Stimulated activated CD4-positive, alpha-beta T cell treated with anti-CD3 and anti-CD28 coated beads, Interleukin-2, amount 100 ng/mL, for 4 hours (primary cell): ENCODE results near the gene KRTAP2-2.
"Not testable (repeated sequence)": the region's sequence is repeated elsewhere in the genome, so short reads cannot be mapped to it uniquely, and the experiment has no call there.

Experiments
- DNase-seq: peaks from one replicate; pipeline ENCODE4 v3.0.0-alpha.2; 2020; ENCODE audit warnings: low read depth

KRTAP2-2 gene, protein sequence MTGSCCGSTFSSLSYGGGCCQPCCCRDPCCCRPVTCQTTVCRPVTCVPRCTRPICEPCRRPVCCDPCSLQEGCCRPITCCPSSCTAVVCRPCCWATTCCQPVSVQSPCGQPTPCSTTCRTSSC

DNA sequence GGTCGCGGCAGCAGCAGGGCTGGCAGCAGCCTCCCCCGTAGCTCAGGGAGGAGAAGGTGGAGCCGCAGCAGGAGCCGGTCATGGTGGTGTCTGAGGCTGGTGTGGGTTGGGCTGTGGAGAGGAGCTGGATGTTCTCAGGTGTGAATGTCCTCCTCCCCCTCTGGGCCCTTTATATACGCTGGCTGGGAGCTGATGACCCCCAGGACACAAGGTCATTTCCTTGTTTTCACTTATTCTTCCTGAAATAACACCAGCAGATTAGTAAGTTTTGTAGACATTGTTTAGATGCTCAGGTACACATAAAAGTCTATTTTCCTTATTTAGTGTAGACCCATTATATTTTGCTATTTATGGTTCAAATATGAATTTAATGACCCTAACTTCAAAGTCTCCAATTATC, at the start of gene KRTAP2-2:
TSS of gene KRTAP2-2 (minus strand) at position 101 of the 400 bp plus-strand sequence. CDS start at position 82, 19 bp downstream.
- DNase-seq: not testable (repeated sequence)

DNA sequence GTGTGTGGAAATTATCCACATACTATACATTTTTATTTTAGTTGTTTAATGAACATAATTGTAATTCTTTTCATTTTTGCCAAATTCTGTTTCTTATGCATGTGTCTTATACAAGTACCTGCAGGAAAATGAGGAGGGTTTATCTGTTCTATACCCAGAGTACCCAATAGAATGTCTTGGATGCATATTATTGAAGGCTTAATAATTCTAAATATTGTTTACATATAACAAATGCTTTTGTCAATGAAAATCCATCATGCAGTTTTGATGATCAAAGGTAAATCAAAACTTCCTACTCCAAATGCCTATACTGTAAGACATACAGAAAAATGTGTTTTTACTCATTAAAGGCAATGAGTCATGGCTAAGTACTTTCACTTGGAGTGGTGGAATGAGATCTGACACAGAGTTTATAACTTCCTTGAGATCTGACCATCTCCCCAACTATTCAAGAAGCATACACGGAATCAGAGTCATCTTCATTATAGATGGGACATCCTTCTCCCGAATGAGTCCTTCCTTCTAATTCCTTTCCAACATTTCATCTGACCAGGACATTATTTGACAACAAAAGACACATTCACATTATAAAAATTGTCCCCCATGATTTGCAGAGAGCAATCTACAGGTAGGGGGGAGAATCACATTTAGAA, 49.5 kb upstream of the KRTAP2-2 start:
- not testable (repeated sequence) for DNase-seq

DNA sequence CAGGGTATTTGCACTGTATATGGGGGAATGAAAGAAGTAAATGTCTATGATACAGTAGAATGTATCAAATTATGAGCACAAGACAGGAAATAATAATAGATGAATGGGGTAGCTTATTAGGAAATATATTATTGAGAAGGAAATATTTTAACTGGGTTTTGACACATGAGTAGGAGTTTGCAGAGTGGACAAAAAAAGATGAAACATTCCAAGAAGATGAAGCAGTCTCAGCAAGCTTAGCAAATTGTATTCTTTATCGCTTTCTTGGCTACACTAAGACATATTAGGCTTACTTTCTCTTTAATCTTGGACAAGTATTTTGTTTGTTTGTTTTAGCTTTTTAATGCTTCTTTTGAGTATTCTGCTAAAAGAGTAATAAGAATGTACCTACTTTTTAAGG, 48.9 kb upstream of the KRTAP2-2 start:
- no peak for DNase-seq

DNA sequence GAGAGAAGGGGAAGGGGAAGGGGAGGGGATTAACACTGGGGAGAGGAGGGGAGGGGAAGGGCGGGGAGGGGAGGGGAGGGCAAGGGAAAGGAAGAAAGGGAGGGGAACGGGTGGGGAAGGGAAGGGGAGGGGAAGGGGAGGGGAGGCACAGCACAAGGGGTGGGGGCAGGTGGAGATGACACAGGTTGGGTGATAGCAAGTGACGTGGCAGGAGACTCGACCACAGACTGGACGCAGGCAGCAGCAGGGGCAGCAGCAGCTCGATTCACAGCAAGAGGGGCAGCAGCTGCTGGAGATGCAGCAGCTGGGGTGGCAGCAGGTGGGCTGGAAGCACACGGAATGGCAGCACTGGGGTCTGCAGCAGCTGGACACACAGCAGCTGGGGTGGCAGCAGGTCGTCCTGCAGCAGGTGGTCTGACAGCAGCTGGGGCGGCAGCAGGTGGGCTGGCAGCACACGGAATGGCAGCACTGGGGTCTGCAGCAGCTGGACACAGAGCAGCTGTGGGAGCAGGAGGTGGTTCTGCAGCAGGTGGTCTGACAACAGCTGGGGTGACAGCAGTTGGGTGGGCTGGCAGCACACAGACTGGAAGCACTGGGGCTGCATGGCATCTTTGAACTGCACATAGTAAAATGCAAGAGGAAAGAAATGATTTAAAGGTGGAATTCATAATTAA, 46.7 kb upstream of the KRTAP2-2 start, which contains the start of gene KRTAP4-16:
TSS of gene KRTAP4-16 (minus strand) at position 624 of the 674 bp plus-strand sequence. CDS start at position 624, 0 bp downstream.
- DNase-seq: no peak

DNA sequence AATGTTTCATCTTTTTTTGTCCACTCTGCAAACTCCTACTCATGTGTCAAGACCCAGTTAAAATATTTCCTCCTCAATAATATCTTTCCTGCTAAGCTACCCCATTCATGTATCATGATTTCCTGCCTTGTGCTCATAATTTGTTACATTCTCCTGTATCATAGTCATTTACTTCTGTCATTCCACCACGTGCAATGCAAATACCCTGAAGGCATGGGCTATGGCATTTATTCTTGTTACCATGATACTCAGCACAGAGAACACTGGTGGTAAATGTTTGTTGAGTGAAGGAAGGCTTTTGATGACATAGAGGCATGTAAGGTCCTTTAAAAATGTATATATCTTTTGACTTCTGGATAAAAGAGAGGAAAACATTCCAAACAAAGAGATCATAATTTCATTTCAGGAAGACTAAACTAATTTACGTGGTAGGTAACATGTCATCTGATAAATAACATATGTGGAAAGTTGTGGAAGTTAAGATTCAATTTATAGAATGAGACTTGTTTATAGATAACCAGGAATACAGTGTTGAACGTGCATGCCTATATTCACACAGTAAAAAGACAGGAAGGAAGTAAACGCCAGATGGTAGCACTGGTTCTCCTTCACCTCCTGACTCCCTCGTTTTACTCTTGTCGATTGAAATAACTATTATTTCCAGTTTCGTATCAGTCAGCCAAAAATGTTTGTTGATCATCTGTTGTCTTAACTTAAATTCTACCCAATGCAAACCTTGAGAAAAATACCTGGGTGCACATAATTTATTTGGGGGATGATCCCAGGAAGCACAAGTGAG, 44.9 kb upstream of the KRTAP2-2 start:
- DNase-seq: not testable (repeated sequence)

DNA sequence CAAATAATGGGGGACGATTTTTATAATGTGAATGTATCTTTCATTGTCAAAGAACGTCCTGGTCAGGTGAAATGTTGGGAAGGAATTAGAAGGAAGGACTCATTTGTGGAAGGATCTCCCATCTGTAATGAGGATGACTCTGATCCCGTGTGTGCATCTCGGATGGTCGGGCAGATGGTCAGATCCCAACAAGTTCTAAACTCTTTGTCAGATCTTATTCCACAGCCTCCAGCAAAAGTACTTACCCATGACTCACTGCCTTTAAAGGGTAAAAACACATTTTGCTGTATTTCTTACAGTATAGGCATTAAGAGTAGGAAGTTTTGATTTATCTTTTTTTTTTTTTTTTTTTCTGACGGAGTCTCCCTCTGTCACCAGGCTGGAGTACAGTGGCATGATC, 43.5 kb upstream of the KRTAP2-2 start:
- DNase-seq: no peak

DNA sequence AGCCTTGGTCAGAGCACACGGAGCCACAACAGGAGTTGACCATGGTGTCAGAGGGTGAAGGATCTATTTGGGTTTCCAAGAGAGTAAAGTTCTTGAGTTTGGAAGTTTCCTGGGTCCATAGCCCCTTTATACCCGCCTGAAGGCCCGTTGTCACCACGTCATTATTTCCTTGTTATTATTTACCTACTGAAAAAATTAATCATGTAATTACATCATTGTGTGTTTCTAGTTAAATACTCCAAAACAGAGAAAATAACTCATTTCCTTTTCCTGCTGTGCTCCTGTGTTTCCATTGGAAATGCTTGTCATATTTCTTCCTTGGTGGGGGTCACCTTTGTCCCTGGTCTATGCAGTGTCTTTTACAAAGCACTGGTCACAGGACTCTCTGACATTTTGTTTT, 43.0 kb upstream of the KRTAP2-2 start, which contains the start of gene KRTAP4-8:
TSS of gene KRTAP4-8 (minus strand) at position 101 of the 400 bp plus-strand sequence. CDS start at position 43, 58 bp downstream.
- no peak for DNase-seq

DNA sequence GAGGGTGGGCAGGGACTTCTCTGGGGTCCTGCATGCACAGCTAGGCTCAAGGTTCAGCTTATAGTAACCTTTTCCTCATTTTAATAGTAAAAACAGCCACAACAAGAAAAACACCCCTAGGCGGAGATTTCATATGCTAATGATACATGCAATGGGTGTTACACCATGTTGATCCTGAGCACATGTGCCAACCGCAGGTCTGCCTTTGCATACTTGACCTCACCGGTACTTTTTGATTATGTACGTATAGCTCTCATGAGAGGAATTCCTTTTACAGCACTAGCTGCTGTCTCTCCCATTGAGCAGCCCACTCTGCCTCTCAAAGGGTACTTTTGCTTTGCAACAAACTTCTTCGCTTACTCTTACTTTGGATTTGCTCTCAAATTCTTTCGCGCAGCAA, 41.0 kb upstream of the KRTAP2-2 start:
- no peak for DNase-seq

DNA sequence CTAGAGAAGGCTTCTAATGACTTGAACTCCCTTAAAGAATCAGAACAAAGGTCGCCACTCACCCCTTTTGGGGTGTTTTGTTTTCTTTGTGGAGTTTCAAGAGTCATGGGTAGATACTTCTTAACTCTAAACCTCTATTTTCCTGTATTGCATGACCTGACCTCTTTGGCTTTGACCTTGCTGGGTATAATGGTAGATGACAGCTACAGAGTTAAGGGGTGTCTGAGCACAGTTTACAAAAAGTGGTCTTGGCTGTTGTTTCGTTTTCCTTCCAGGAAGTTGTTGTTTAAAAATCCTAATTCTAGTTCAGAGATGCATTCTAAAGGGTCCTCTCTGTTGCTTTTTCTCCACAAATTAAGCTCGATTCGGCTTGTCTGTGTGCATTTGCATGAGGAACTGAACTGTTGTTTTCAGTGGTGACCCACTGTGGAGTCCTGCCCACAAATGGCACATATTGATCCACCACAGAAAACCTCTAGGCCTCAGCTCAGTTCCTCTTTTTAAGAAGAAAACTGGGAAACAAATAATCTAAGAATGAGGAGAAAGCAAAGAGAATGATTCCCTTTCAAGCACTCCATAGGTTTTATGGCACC, 33.8 kb upstream of the KRTAP2-2 start:
- not testable (repeated sequence) for DNase-seq

DNA sequence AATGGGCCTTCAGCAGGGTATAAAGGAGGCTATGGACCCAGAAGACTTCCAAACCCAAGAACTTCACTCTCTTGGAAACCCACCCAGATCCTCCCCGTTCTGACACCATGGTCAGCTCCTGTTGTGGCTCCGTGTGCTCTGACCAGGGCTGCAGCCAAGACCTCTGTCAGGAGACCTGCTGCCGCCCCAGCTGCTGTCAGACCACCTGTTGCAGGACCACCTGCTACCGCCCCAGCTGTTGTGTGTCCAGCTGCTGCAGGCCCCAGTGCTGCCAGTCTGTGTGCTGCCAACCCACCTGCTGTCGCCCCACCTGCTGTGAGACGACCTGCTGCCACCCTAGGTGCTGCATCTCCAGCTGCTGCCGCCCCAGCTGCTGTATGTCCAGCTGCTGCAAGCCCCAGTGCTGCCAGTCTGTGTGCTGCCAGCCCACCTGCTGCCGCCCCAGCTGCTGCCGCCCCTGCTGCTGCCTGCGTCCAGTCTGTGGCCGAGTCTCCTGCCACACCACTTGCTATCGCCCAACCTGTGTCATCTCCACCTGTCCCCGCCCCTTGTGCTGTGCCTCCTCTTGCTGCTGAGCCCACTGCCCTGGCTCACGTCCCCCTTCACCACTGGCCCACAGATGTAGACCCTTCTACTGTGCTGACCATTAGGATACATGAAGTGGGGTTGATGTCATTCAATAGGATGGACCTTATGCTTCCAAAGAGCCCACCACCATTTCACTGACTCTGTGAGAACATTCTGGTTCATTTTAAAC, 29.2 kb upstream of the KRTAP2-2 start, which contains the start of gene KRTAP4-7:
TSS of gene KRTAP4-7 (plus strand) at position 51 of the 757 bp plus-strand sequence. CDS start at position 108, 57 bp downstream.
- not testable (repeated sequence) for DNase-seq

DNA sequence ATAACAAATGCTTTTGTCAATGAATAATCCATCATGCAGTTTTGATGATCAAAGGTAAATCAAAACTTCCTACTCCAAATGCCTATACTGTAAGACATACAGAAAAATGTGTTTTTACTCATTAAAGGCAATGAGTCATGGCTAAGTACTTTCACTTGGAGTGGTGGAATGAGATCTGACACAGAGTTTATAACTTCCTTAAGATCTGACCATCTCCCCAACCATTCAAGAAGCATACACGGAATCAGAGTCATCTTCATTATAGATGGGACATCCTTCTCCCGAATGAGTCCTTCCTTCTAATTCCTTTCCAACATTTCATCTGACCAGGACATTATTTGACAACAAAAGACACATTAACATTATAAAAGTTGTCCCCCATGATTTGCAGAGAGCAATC, 28.4 kb upstream of the KRTAP2-2 start:
- DNase-seq: not testable (repeated sequence)

DNA sequence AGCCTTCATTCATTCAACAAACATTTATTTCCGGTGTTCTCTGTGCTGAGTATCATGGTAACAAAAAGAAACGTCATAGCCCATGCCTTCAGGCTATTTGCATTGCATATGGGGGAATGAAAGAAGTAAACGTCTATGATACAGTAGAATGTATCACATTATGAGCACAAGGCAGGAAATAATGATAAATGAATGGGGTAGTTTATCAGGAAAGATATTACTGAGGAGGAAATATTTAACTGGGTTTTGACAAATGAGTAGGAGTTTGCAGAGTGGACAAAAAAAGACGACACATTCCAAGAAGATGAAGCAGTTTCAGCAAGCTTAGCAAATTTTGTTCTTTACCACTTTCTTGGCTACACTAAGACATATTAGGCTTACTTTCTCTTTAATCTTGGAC, 27.6 kb upstream of the KRTAP2-2 start:
- no peak for DNase-seq

DNA sequence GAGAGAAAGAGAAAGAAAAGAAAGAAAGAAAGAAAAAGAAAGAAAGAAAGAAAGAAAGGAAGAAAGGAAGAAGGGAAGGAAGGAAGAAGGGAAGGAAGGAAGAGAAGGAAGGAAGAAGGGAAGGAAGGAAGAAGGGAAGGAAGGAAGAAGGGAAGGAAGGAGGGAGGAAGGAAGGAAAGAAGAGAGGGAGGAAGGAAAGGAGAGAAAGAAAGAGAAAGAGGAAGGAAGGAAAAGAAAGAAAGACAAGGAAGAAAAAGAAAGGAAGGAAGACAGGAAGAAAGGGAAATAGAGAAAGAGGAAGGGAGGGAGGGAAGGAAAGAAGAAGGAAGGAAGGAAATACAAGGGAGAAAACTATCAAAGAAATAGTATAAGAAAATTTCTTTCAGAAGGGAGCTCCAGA, 21.8 kb upstream of the KRTAP2-2 start:
- DNase-seq: no peak

DNA sequence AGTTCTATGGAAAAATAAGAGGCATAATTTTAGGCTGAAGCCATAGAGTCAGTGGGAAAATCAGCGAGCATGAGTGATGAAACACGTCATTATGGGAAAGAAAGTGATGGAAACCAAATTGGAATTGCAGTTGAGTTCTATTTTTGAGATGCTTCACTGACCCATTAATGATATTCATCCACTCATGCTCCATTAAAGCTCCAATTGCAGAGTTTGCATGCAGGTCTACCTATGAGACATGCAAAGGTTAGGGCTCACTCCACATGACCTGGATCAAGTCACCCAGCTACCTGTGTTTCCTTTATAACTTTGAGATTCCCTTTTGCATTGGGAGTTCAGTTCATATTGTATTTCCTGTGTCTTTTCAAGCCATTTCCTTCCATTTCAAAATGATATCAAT, 18.6 kb upstream of the KRTAP2-2 start:
- no peak for DNase-seq

DNA sequence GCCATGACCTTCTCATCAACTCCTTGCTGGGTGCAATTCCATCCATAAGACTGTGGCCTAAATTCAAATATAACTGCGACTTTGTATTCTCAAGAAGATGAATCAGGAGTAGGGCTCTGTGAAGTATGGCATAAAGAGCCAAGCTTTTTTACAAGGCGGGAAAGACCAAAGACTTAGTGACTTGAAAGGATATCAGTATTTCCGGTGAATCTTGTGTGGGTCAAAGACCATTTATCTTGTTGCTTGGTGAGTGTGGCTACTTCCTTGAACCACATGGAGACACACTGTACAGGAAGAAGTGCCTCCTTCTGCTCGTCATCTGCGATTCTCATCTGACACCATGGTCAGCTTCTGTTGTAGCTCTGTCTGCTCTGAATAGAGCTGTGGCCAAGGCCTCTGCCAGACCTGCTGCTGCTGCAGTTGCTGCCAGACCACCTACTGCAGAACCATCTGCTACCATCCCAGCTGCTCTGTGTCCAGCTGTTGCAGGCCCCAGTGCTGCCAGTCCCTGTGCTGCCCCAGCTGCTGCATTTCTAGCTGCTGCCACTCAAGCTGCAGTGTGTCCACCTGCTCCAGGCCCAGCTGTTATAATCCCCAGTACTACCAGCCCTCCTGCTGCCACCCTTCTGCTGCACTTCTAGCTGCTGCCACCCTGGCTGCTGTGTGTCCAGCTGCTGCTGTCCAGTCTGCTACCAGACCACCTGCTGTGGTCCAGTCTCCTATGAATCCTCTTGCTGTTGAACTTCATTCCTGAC, 16.8 kb upstream of the KRTAP2-2 start:
- no peak for DNase-seq

DNA sequence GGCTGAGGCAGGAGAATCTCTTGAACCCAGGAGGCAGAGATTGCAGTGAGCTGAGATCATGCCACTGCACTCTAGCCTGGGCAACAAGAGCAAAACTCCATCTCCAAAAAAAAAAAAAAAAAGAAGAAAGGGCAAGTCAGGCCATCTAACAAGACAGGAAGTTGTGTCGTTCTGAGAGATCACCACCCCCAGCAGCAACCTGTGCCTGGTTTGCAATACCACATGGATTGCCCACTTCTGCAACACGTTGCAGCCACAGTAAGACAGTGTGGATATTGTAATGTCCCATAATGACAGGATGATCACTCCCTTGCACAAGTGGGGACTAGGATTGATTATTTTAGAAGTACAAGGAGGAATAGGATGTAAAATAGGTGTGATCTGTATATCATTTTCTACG, 14.0 kb upstream of the KRTAP2-2 start:
- no peak for DNase-seq

DNA sequence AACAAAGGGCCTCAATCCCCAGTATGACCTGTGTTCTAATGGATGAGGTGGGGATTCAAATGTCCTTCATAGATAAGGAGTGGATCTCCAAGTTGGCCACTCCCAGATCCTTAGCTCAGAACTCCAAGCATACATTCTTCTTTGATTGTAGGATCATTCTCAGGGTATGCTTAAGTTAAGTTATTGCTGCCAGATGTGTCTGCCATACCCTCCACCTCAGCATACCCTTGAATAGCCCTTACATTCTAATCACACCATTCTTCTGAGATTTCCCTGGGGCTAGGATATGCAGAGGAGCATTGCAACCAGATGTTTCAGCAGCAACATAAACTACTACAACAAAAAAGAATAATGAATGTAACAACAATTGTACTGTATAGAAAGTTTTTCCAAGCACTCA, 12.3 kb upstream of the KRTAP2-2 start:
- DNase-seq: no peak

DNA sequence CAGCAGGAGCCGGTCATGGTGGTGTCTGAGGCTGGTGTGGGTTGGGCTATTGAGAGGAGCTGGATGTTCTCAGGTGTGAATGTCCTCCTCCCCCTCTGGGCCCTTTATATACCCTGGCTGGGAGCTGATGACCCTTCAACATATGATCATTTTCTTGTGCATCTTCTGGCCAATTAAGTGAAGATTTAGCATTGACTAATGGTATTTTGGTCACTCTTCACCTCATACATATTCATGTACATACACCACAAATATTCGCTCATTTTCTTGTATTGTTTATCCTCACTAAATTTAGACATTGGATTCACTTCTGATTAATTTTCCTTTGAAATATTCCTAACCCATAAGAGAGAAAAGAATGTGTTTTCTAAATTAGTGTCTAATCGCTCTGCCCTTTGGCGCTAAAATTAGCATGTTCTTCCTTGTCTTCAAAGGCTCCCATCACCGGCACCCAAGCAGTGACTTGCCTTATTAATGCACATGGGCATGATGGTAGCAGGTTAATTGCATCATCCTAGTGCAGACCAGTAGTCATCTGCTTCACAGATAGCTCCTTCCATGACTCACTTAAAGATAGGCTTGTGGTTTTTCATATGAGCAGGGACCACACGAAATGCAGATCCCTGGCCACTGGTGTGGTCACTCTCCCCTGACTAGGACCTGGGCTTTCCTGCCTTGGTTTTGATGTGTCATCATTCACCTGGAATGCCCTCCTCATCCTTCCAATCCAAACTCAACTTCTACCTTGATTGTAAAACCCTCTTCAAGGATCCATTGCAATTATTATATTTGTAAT, 11.0 kb upstream of the KRTAP2-2 start, which contains the start of gene KRTAP2-4:
TSS of gene KRTAP2-4 (minus strand) at position 51 of the 796 bp plus-strand sequence. CDS start at position 17, 34 bp downstream.
- no peak for DNase-seq

DNA sequence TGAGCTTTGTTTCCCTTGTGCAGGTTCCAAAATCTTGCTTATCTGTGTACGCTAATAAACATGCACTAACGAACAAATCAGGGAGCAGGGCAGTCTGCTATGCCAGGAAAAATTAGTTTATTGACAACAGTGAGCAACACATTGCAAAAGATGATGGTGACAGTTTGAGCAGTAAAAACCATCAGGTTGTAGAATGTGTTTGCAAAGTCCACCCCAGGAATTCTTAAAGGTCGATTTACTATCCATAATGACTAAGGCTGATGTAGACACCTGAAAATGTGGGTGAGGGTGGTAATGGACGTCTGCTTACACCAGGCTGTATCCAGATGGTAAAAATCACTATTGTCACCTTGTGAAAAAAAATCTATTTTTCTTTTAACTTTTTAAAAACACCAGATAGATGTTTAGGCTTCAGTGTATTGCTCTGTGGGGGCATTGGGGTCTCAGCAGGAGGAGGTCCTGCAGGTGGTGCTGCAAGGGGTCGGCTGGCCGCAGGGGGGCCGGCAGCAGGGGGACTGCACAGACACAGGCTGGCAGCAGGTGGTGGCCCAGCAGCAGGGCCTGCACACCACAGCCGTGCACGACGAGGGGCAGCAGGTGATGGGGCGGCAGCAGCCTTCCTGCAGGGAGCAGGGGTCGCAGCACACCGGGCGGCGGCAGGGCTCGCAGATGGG, 10.1 kb upstream of the KRTAP2-2 start:
- not testable (repeated sequence) for DNase-seq
